ENCODE measurements around the gene PKP3.

Gene PKP3

DNA sequence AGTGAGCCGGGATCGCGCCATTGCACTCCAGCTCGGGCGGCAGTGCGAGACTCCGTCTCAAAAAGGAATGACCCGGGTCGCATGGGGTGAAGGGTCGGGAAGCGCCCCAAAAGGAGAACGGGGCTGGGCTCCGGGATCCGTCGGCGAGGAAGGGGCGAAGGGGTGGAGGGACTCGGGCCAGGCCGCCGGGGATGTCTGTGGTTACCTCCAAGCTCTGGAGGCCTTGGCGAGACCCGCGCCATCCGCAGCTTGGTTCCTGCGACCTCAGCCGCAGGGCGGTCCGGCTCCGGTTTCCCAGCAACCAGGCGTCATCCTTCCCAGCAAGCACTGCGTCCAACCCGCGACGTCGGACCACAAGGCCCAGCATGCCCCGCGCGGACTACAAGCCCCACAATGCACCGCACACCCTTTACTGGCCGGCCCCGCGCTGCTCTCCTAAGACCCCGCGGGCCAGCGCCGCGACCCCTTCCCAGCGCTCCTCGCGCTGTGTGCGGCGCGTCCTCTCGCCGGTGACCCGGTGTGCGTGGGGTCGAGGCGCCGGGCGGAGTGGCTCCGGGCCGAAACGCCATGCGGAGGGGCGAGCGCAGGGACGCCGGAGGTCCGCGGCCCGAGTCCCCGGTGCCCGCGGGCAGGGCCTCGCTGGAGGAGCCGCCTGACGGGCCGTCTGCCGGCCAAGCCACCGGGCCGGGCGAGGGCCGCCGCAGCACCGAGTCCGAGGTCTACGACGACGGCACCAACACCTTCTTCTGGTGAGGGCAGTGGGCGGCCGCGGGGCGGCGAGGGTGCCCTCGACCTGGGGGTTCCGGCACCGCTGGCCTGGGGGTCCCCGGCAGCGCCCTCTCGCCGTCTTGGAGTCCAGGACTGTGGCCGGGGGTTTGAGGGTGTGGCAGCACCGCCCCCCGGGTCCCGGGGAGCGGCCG lies 56.1 kb downstream of the PKP3 start, which contains the start of gene PTDSS2:
Gene PTDSS2 (plus strand): TSS at position 391 of the 920 bp plus-strand sequence. CDS start 177 bp downstream, at position 568.
- DNase-seq, result peak; percentile 85 to 91 (median 90)

DNA sequence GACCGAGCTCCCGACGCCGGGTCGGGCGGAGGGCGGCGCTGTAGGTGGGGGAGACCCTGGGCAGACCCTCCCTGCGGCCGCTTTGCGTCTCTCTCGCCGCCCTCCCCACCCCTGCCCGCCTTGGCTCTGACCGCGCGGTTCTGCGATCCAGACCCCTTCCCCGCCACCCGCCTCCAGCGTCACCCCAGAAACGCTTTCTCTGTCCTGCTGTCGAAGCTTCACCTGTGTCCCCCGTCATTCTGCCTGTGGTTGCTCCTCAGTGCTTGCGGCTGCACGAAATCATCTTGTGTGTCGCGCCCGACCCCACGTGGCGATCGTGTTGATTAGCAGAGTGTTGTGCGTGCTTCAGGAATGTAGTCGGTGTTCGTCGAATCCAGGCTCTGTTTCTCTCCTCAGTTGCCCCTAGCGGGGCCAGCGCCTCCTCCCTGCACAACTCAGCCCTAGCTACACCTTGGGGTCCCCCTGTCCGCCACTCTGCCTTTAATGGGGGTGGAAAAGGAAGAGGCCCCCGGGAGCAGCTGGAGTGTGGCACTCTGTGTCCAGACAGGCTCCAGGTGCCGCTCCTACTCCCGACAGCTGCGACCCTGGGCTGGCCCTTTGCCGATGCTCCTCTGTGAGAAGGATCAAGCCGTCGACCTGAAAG lies 56.9 kb downstream of the PKP3 start:
- peak; percentile 69 to 85 (median 78) for DNase-seq

DNA sequence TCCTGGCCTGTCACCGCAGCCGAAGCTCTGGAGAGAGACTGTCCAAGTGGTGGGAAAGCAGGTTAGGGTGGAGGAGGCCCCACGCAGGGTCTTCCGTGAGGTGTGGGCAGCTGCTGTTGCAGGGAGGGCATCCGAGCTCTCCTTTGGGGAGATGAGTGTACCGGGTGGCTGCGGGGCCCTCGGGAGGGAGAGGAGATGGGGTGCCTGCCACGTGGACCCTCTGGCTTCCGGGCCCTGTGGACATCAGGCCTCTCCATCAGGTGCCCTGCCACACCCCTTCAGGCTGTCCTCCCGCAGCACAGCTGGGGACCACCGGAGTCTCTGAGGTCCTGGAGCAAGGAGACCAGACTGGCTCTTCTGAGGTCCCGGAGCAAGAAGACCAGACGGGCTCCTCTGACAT lies 57.7 kb downstream of the PKP3 start:
- DNase-seq, result no peak

DNA sequence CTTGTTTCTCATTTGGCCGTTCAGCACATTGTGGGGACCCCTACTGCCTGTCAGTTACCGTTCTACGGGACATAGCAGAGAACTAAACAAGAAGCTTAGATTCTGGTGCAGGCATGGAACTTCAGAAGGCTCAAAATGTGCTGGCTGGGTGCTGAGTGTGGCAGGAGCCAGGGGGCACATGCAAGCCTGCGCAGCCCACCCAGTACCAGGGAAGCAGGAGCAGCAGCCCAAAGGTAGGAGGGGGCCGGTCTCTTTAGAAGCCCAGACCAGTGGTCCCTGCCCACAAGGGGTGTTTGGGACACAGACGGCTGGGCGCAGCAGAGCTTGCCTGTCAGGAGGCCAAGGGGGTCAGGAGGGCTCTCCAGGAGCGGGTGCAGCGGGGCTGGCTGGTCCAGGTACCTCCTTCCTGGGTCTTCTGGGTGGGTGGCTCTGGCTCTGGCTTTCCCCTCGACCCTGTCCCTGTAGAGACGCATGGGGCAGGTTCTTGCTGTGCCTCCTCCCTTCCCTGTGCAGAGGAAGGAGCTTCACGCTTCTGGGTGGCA lies 58.3 kb downstream of the PKP3 start:
- DNase-seq, result no peak

DNA sequence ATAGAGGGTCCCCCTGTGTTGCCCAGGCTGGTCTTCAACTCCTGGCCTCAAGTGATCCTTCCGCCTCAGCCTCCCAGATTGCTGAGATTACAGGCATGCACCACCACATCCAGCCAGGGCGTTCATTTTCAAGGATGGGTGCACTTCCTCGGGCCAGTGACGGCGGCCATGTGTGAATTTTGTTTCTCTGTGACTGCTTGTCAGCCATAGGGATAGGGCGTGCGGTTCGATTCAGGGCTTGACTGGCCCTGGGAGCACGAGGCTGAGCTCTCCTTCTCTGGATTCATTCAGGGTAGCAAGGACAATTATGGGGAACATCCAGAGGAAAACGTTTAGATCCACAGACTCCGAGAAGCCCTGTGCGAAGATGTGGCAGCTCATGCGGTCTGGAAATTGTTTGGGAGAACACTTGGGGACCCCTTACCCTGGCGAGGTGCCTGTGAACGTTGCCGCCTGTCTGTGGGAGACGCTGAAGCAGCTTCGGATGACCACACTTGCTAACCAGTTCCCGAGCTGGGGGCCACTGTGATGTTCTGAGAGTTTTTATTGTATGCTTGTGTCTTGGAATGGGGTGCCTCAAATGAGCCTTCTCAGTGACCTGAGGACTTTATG lies 59.0 kb downstream of the PKP3 start:
- DNase-seq, result no peak

DNA sequence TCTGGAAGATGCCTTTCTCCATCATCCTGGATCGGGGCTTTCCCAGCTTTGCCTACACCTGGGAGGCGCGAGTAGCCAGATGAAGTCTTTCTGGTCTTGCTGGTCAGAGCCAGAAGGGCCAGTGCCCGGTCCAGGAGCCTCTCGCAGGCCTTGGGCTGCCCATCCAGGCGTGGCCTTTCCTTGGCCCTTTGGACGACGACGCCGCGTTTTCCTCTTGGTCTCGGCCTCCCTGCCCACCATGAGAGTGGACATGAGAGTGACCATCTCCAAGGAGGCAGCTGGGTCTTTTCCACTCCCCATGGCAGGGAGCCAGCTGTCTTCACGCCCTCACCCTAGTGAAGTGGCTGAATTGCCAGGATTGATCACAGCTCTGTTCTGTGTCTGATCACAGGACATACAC lies 59.6 kb downstream of the PKP3 start:
- DNase-seq, result no peak

DNA sequence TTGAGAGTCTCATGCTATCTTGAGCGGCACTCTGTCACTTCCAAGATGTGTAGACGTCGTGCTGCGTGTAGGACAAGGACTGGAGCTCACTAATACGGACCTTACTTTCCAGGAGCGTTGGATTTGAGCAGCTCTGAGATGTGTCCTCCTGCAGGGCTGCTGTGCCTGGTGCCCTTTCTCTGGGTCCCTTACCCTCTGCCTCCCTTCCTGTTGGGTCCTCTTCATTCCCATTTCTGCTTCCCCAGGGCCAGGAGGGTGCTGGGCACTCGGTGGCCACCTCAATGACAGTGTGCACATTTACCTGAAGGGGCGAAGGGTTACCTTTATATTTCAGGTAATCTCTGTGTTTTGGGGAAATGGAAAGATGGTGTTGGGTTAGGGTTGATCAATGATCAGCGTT lies 60.0 kb downstream of the PKP3 start:
- DNase-seq, result no peak

Measured in stimulated activated naive CD4-positive, alpha-beta T cell (primary cell).